Thyroid gland (tissue), 4 donors: Measurements from ENCODE around the gene ERVMER34-1. TPM values are rescaled to one million over a fixed set of nuclear protein-coding genes. Genes with fewer than 3 reads are reported as not detected.
A peak's percentile ranks its signal among the peaks of the same experiment; 100 is the strongest.

Source experiments
- DNase-seq, 2 donors: peaks; one replicate each; pipeline ENCODE4 v3.0.0-alpha.2; 2019
- H3K27ac ChIP-seq, 3 donors: fragments of 200-600 bp; sonication (generic); 1 replicate in 2 of 3; 2 replicates in 1 of 3; pipeline ENCODE4 v1.5.1; 2016 to 2019; ENCODE audit warnings: mild to moderate bottlenecking in 1 of 3, moderate library complexity in 1 of 3
- H3K27me3 ChIP-seq: fragments of 200-600 bp; sonication (generic); one replicate; pipeline ENCODE4 v1.5.1; 2019
- H3K36me3 ChIP-seq, 2 donors: fragments of 200-600 bp; sonication (generic); one replicate each; pipeline ENCODE4 v1.5.1; 2016 to 2019
- H3K4me1 ChIP-seq, 2 donors: fragments of 200-600 bp; sonication (generic); one replicate each; pipeline ENCODE4 v1.5.1; 2017 to 2019
- H3K4me3 ChIP-seq, 3 donors: fragments of 200-600 bp; sonication (generic); replicated peaks in 1 of 3; 1 replicate in 2 of 3; 2 replicates in 1 of 3; pipeline ENCODE4 v1.5.1; 2016; ENCODE audit warnings: mild to moderate bottlenecking in 1 of 3
- H3K9me3 ChIP-seq: fragments of 200-600 bp; sonication (generic); one replicate; pipeline ENCODE4 v1.5.1; 2017
- POLR2A ChIP-seq, 2 donors: fragments of 450-650 bp; IDR thresholded peaks; one replicate each; pipeline ENCODE4 v1.6.1; 2017; ENCODE audit warnings: antibody characterized with exemption in 2 of 2, mild to moderate bottlenecking in 2 of 2, moderate library complexity in 1 of 2
- WGBS, 2 donors: methylation state at CpG; one replicate each; pipeline ENCODE4 v1.1.5; 2017; 5-methylcytosine and 5-hydroxymethylcytosine counted together
- intact Hi-C: fragments of 100-400 bp; cut with DNase I; formaldehyde crosslinking; loops from one replicate; pipeline ENCODE4 v1.15.1; 2023
- microRNA-seq: library from miRNA; unstranded; fragments of <30 nt; microRNA quantifications from one replicate; pipeline ENCODE4, GENCODE V29; 2016
- small RNA-seq: library from RNA; depleted of rRNA; stranded (forward); fragments of <200 nt; gene quantifications from one replicate; pipeline ENCODE3, GENCODE V24; 2016
- total RNA-seq, 4 donors: library from RNA; depleted of rRNA; stranded (reverse); fragments of >200 nt; gene quantifications; one replicate each; pipeline ENCODE4 v1.2.3, GENCODE V29; 2016
- TF ChIP-seq, protein P1 (sequence below), 6 experiments: fragments of 200-600 bp in 3 of 6; fragments of 450-650 bp in 3 of 6; sonication (generic) in 3 of 6; IDR thresholded peaks; one replicate each; pipeline ENCODE4 v1.5.1; 2016 to 2019; ENCODE audit warnings: antibody characterized with exemption in 6 of 6, mild to moderate bottlenecking in 2 of 6, inconsistent platforms in 1 of 6, moderate library complexity in 1 of 6

ERVMER34-1 gene
- total RNA-seq, 4 donors from 2014 or later = 0.67 to 1.2 (median 0.90) TPM

DNA sequence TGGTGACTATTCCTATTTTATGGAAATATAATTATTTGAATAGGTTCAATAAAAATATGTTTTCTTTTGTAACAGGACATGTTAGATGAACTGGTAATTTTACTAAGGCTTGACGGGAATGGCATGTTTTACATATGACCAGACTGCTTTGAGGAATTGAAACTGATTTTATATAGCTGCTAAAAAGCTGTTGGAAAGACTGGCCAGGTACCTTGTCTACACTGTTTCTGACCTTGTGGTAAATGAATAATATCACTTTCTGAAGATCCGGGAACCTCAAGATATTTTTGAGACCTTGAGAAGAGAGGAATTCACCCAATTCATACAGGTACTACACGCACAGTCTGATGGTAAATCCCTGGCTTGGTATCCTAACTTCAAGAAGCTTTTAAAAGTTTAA, 50.0 kb downstream of the ERVMER34-1 start:
- Histone ChIP-seq H3K27ac (no peak overlapping the region), H3K27me3 (no peaks in the 10 kb centered on the region), H3K4me3 (no peak overlapping the region), H3K36me3 (no peaks in the 10 kb centered on the region), H3K4me1 (peaks cover 0 to 11% of the 10 kb centered on the region in 2 donors), H3K9me3 (no peaks in the 10 kb centered on the region)
- no peak for TF ChIP-seq POLR2A (IDR thresholded peaks at IDR 0.05)
- TF ChIP-seq, protein P1, sequence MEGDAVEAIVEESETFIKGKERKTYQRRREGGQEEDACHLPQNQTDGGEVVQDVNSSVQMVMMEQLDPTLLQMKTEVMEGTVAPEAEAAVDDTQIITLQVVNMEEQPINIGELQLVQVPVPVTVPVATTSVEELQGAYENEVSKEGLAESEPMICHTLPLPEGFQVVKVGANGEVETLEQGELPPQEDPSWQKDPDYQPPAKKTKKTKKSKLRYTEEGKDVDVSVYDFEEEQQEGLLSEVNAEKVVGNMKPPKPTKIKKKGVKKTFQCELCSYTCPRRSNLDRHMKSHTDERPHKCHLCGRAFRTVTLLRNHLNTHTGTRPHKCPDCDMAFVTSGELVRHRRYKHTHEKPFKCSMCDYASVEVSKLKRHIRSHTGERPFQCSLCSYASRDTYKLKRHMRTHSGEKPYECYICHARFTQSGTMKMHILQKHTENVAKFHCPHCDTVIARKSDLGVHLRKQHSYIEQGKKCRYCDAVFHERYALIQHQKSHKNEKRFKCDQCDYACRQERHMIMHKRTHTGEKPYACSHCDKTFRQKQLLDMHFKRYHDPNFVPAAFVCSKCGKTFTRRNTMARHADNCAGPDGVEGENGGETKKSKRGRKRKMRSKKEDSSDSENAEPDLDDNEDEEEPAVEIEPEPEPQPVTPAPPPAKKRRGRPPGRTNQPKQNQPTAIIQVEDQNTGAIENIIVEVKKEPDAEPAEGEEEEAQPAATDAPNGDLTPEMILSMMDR (IDR thresholded peaks at IDR 0.05) = no peak
- WGBS, 2 donors = 74 to 80% methylated on average over 3 of the region's 3 CpGs
- no peak for DNase-seq
- intact Hi-C loops = loop anchor here (10.0 kb wide), 1 partner anchor 46 kb away; the partner anchor contains the start of gene USP46

DNA sequence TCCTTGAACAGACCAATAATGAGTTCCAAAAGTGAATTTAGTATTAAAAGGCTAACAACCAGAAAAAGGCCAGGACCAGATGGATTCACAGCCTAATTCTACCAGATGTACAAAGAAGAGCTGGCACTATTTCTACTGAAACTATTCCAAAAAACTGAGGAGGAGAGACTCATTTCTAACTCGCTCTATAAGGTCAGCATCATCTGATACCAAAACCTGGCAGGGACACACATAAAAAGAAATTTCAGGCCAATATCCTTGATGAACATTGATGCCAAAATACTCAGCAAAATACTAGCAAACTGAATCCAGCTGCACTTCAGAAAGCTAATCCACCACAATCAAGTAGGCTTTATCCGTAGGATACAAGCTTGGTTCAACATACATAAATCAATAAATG, 56.3 kb downstream of the ERVMER34-1 start:
- no peak for DNase-seq
- Histone ChIP-seq H3K4me3 (no peak overlapping the region), H3K36me3 (no peaks in the 10 kb centered on the region), H3K9me3 (no peaks in the 10 kb centered on the region), H3K27me3 (no peaks in the 10 kb centered on the region), H3K27ac (no peak overlapping the region), H3K4me1 (no peaks in the 10 kb centered on the region)
- intact Hi-C loops = no loop called here
- TF ChIP-seq, protein P1 (IDR thresholded peaks at IDR 0.05) = no peak
- TF ChIP-seq POLR2A (IDR thresholded peaks at IDR 0.05) = no peak
- WGBS, 2 donors = 83 to 92% methylated on average over 2 of the region's 2 CpGs

DNA sequence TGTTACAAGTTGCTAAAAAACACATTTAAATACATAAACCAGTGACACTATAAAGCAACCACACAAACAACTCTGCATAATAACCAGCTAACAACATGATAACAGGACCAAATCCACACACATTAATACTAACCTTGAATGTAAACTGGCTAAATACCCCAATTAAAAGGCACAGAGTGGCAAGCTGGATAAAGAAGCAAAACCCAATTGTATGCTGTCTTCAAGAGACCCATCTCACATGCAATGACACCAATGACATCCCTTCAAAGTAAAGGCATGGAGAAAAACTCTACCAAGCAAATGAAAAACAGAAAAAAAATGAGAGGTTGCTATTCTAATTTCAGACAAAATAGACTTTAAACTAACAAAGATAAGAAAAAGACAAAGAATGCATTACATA, 57.7 kb downstream of the ERVMER34-1 start:
- TF ChIP-seq, protein P1 (IDR thresholded peaks at IDR 0.05) = no peak
- TF ChIP-seq POLR2A (IDR thresholded peaks at IDR 0.05) = no peak
- Histone ChIP-seq H3K27me3 (no peaks in the 10 kb centered on the region), H3K9me3 (no peaks in the 10 kb centered on the region), H3K4me3 (no peak overlapping the region), H3K36me3 (no peaks in the 10 kb centered on the region), H3K4me1 (no peaks in the 10 kb centered on the region), H3K27ac (no peak overlapping the region)
- intact Hi-C loops = no loop called here
- no peak for DNase-seq

Small RNA genes lying within 50 kb of the gene (microRNA-seq; reads per million reads assigned to microRNA genes)
- 2.9 reads per million for gene MIR4449

Small RNA genes lying within 50 kb of the gene (small RNA-seq; reads per million reads assigned to genes)
- gene MIR4449 (8.1 reads per million, percentile 91 among the genes with 10 or more reads in this experiment), gene RF00019 (not detected), gene RF00568 (not detected), gene SNORA26 (15.7 reads per million, percentile 94 among the genes with 10 or more reads in this experiment)

Other genes starting within 250 kb of the ERVMER34-1 start
- gene USP46, start 92.1 kb downstream of the ERVMER34-1 start, total RNA-seq = 10 to 100 TPM; 10.8 to 17.6 (median 14.2) TPM
- 1 to 10 TPM in 1 of 4 donors, under 1 TPM in 3; 0.45 to 3.6 (median 0.60) TPM for gene RASL11B, start 110.9 kb upstream of the ERVMER34-1 start, total RNA-seq